CD4-positive, alpha-beta T cell treated with Interleukin-2 at 100 ng/mL for 4 hours (primary cell): ENCODE data around the gene SAXO2.
"Not testable (repeated sequence)": the region's sequence is repeated elsewhere in the genome, so short reads cannot be mapped to it uniquely, and the experiment has no call there.

ENCODE experiments used
- DNase-seq: peaks from one replicate; pipeline ENCODE4 v3.0.0-alpha.2; 2020; ENCODE audit warnings: low spot score

Gene SAXO2

GRCh38 chr15:82262422-82263026 lies at the start of gene SAXO2, which contains the start of gene EFL1:
Gene SAXO2 (plus strand): TSS chr15:82262818. CDS start chr15:82262880, 62 bp downstream.
Gene EFL1 (minus strand): TSS chr15:82262734. CDS start chr15:82261778, 956 bp downstream.
- DNase-seq: peak; percentile 89

GRCh38 chr15:82216092-82216491 lies 46.5 kb upstream of the SAXO2 start:
- not testable (repeated sequence) for DNase-seq

GRCh38 chr15:82221535-82221934 lies 41.1 kb upstream of the SAXO2 start:
- DNase-seq: peak; percentile 10

GRCh38 chr15:82228750-82229149 lies 33.9 kb upstream of the SAXO2 start:
- no peak for DNase-seq

GRCh38 chr15:82231233-82231632 lies 31.4 kb upstream of the SAXO2 start:
- DNase-seq: no peak

- DNase-seq: no peak
These were observed 30.8 kb upstream of the SAXO2 start for GRCh38 chr15:82231842-82232241.

GRCh38 chr15:82237944-82238534 lies 24.6 kb upstream of the SAXO2 start:
- DNase-seq: not testable (repeated sequence)

- DNase-seq: no peak
These were observed 22.8 kb upstream of the SAXO2 start for GRCh38 chr15:82239685-82240391.

- DNase-seq: not testable (repeated sequence)
These were observed 20.6 kb upstream of the SAXO2 start for GRCh38 chr15:82241836-82242499.

- not testable (repeated sequence) for DNase-seq
These were observed 19.0 kb upstream of the SAXO2 start for GRCh38 chr15:82243644-82244043.

- not testable (repeated sequence) for DNase-seq
These were observed 16.7 kb upstream of the SAXO2 start for GRCh38 chr15:82245956-82246355.

- not testable (repeated sequence) for DNase-seq
These were observed 14.4 kb upstream of the SAXO2 start for GRCh38 chr15:82248261-82248660.

GRCh38 chr15:82261566-82262421 lies 824 bp upstream of the SAXO2 start:
- peak; percentile 20 for DNase-seq

GRCh38 chr15:82263350-82263749 lies 732 bp downstream of the SAXO2 start:
- no peak for DNase-seq

GRCh38 chr15:82267137-82267536 lies 4.5 kb downstream of the SAXO2 start:
- not testable (repeated sequence) for DNase-seq

GRCh38 chr15:82268454-82268853 lies 5.8 kb downstream of the SAXO2 start:
- not testable (repeated sequence) for DNase-seq

- DNase-seq: no peak
These were observed 9.5 kb downstream of the SAXO2 start for GRCh38 chr15:82272154-82272553.

- no peak for DNase-seq
These were observed 12.8 kb downstream of the SAXO2 start for GRCh38 chr15:82275410-82275809.

GRCh38 chr15:82281276-82281675 lies 18.7 kb downstream of the SAXO2 start:
- not testable (repeated sequence) for DNase-seq

GRCh38 chr15:82282386-82282785 lies 19.8 kb downstream of the SAXO2 start:
- DNase-seq: not testable (repeated sequence)

GRCh38 chr15:82284381-82284780 lies 21.8 kb downstream of the SAXO2 start:
- DNase-seq: not testable (repeated sequence)

GRCh38 chr15:82286475-82286874 lies 23.9 kb downstream of the SAXO2 start:
- peak; percentile 22 for DNase-seq
